ENCODE measurements around the gene WDPCP.

GRCh38 chr2:63545023-63545422 lies 43.3 kb downstream of the WDPCP start:
- TF ChIP-seq CTCF (IDR thresholded peaks at IDR 0.05) (no peak), SIN3A (IDR thresholded peaks at IDR 0.05; ENCODE audit: borderline replicate concordance, insufficient read depth, low read depth, low read length) (no peak), REST (IDR thresholded peaks at IDR 0.05; ENCODE audit: insufficient read depth in 1 of 2, low read depth in 2 of 2, low read length in 1 of 2) (no peak), POLR2AphosphoS5 (IDR thresholded peaks at IDR 0.05; ENCODE audit: low read depth, low read length) (no peak)
